Naive thymus-derived CD4-positive, alpha-beta T cell (primary cell): ENCODE results near the gene SLC12A5. TPM values are rescaled to one million over a fixed set of nuclear protein-coding genes. Genes with fewer than 3 reads are reported as not detected.

Source experiments
- ATAC-seq: fragments of 150-1000 bp; cut with Tn5 transposase; 2 replicates; pipeline ENCODE4 v1.10.0; 2021; ENCODE audit warnings: mild to moderate bottlenecking, moderate library complexity
- CTCF ChIA-PET: fragments of 350-600 bp; sonication (Branson Sonifier 250); formaldehyde crosslinking; loops from one replicate; lab custom pipeline; 2021; ENCODE audit warnings: antibody characterized with exemption; lab: Charles Lee
- POLR2A ChIA-PET: fragments of 350-600 bp; sonication (Branson Sonifier 250); formaldehyde crosslinking; loops from one replicate; lab custom pipeline; 2021; ENCODE audit warnings: antibody characterized with exemption, inconsistent platforms; lab: Charles Lee
- DNase-seq, 9 donors: peaks; one replicate each; pipeline versions ENCODE4 v3.0.0 to v3.0.0-alpha.2; 2020 to 2022; ENCODE audit warnings: mixed read lengths in 1 of 9
- H3K27ac ChIP-seq: one replicate; pipeline ENCODE4 v1.7.0; 2013; ENCODE audit warnings: mild to moderate bottlenecking, low read depth, low read length, moderate library complexity
- H3K27me3 ChIP-seq, 2 donors: one replicate each; pipeline ENCODE4 v1.7.0; 2013; ENCODE audit warnings: low read length in 2 of 2, mild to moderate bottlenecking in 2 of 2, moderate library complexity in 2 of 2; ENCODE audit not compliant: control insufficient read depth in 2 of 2, insufficient read depth in 2 of 2
- H3K36me3 ChIP-seq, 3 experiments: 1 replicate in 2 of 3; 2 replicates in 1 of 3; pipeline ENCODE4 v1.7.0; 2013; ENCODE audit warnings: low read length in 3 of 3, mild to moderate bottlenecking in 3 of 3, moderate library complexity in 1 of 3; ENCODE audit not compliant: insufficient read depth in 3 of 3, control insufficient read depth in 2 of 3
- H3K4me1 ChIP-seq, 2 donors: one replicate each; pipeline ENCODE4 v1.7.0; 2013; ENCODE audit warnings: low read length in 2 of 2, mild to moderate bottlenecking in 2 of 2, moderate library complexity in 1 of 2; ENCODE audit not compliant: control insufficient read depth in 2 of 2, insufficient read depth in 2 of 2
- H3K4me3 ChIP-seq: 2 replicates; pipeline ENCODE4 v1.7.0; 2013; ENCODE audit warnings: mild to moderate bottlenecking, low read length
- H3K9me3 ChIP-seq, 3 experiments: 1 replicate in 2 of 3; 2 replicates in 1 of 3; pipeline ENCODE4 v1.7.0; 2013; ENCODE audit warnings: low read length in 3 of 3; ENCODE audit not compliant: control insufficient read depth in 2 of 3
- H3K27ac Mint-ChIP-seq, 9 donors: one replicate each; pipeline ENCODE4 v1.8.0; 2020 to 2022; ENCODE audit warnings: mixed read lengths in 9 of 9, mild to moderate bottlenecking in 8 of 9, moderate library complexity in 5 of 9, inconsistent platforms in 2 of 9
- H3K27me3 Mint-ChIP-seq, 5 donors: one replicate each; pipeline ENCODE4 v1.8.0; 2021 to 2022; ENCODE audit warnings: mixed read lengths in 5 of 5, mild to moderate bottlenecking in 1 of 5
- H3K36me3 Mint-ChIP-seq, 5 donors: one replicate each; pipeline ENCODE4 v1.8.0; 2020 to 2022; ENCODE audit warnings: mixed read lengths in 5 of 5, mild to moderate bottlenecking in 3 of 5, inconsistent platforms in 1 of 5
- H3K4me1 Mint-ChIP-seq, 7 donors: one replicate each; pipeline ENCODE4 v1.8.0; 2020 to 2022; ENCODE audit warnings: mixed read lengths in 7 of 7, mild to moderate bottlenecking in 3 of 7, inconsistent platforms in 1 of 7
- H3K4me3 Mint-ChIP-seq, 10 donors: one replicate each; pipeline ENCODE4 v1.8.0; 2020 to 2022; ENCODE audit warnings: mild to moderate bottlenecking in 10 of 10, mixed read lengths in 10 of 10, moderate library complexity in 6 of 10, inconsistent platforms in 2 of 10
- H3K9me3 Mint-ChIP-seq, 11 donors: one replicate each; pipeline ENCODE4 v1.8.0; 2020 to 2022; ENCODE audit warnings: mixed read lengths in 11 of 11, mild to moderate bottlenecking in 4 of 11, inconsistent platforms in 1 of 11, moderate library complexity in 1 of 11
- intact Hi-C, 2 donors: fragments of 100-400 bp; cut with micrococcal nuclease; formaldehyde crosslinking; loops; one replicate each; pipeline ENCODE4 v1.15.1; 2023
- polyA plus RNA-seq, 2 donors: library from polyadenylated mRNA; unstranded; fragments of 300-500 nt; fragmentation: Illumina TruSeq; gene quantifications; one replicate each; pipeline ENCODE4 v1.2.3, GENCODE V29; 2021
- total RNA-seq, 6 experiments: library from RNA in 5 of 6; stranded (reverse) in 5 of 6; gene quantifications; 1 replicate in 5 of 6; 2 replicates in 1 of 6; pipeline ENCODE4 v1.2.3 and lab custom pipeline; 2021 to 2026

Gene SLC12A5
- total and polyA plus RNA-seq, 7 experiments from 2014 or later: not detected

- no peaks in the 10 kb centered on the region for H3K9me3 Mint-ChIP-seq
- Histone ChIP-seq H3K4me1 (peaks cover 49 to 67% of the 10 kb centered on the region in 2 donors), H3K27me3 (no peaks in the 10 kb centered on the region), H3K9me3 (no peaks in the 10 kb centered on the region), H3K27ac (no peak overlapping the region), H3K36me3 (no peaks in the 10 kb centered on the region), H3K4me3 (peak overlapping the region; percentile 51)
- H3K36me3 Mint-ChIP-seq: no peaks in the 10 kb centered on the region
- no peak for DNase-seq
- peak; percentile 31 for ATAC-seq
- peaks cover 5 to 23% (median 11%) of the 10 kb centered on the region in 5 donors for H3K27me3 Mint-ChIP-seq
- CTCF ChIA-PET: interaction anchor here (1.9 to 3.1 kb wide), 2 partner anchors 9 to 11 kb away, joined by 8 to 10 read pairs; no protein-coding TSS in a partner anchor
- peaks cover 59 to 92% (median 84%) of the 10 kb centered on the region in 7 donors for H3K4me1 Mint-ChIP-seq
- intact Hi-C loops: no loop called here
- peak overlapping the region in 5 of 9 donors; percentile 2 to 95 (median 28) for H3K27ac Mint-ChIP-seq
- H3K4me3 Mint-ChIP-seq: peak overlapping the region; percentile 22 to 85 (median 82)
- POLR2A ChIA-PET: interaction anchor here (0.7 kb wide), 1 partner anchor 31 kb away, joined by 3 read pairs; no protein-coding TSS in a partner anchor
Measured at GRCh38 chr20:46004187-46004586, 24.8 kb upstream of the SLC12A5 start.

- H3K27me3 Mint-ChIP-seq: peaks cover 12 to 30% (median 18%) of the 10 kb centered on the region in 5 donors
- Histone ChIP-seq H3K36me3 (no peaks in the 10 kb centered on the region), H3K4me3 (peak overlapping the region; percentile 51), H3K4me1 (peaks cover 44 to 59% of the 10 kb centered on the region in 2 donors), H3K9me3 (no peaks in the 10 kb centered on the region), H3K27me3 (no peaks in the 10 kb centered on the region), H3K27ac (no peak overlapping the region)
- peak overlapping the region; percentile 38 to 95 (median 71) for H3K27ac Mint-ChIP-seq
- intact Hi-C loops: loop anchor here in 1 of 2 donors (5.0 kb wide), 1 partner anchor 33 kb away; the partner anchor contains the start of gene ZNF335
- peak; percentile 71 for ATAC-seq
- peak overlapping the region; percentile 68 to 85 (median 82) for H3K4me3 Mint-ChIP-seq
- no peaks in the 10 kb centered on the region for H3K9me3 Mint-ChIP-seq
- peaks cover 0 to 3% (median 0%) of the 10 kb centered on the region in 5 donors for H3K36me3 Mint-ChIP-seq
- ChIA-PET POLR2A (interaction anchor here (0.6 to 1.2 kb wide), 3 partner anchors 32 to 358 kb away, joined by 3 read pairs; partner anchors contain the start of gene ZNF335), CTCF (interaction anchor here (1.6 to 3.1 kb wide), 3 partner anchors 8 to 18 kb away, joined by 5 to 10 read pairs (median 8); no protein-coding TSS in a partner anchor)
- DNase-seq: peak in 6 of 9 donors; percentile 42 to 73 (median 58)
- H3K4me1 Mint-ChIP-seq: peaks cover 57 to 91% (median 83%) of the 10 kb centered on the region in 7 donors
Measured at GRCh38 chr20:46004889-46005473, 24.0 kb upstream of the SLC12A5 start.

- H3K36me3 ChIP-seq: no peaks in the 10 kb centered on the region
- intact Hi-C loops: loop anchor here in 1 of 2 donors (5.0 kb wide), 1 partner anchor 34 kb away; the partner anchor contains the start of gene ZNF335
- ATAC-seq (no peak), DNase-seq (no peak)
- peaks cover 62 to 91% (median 82%) of the 10 kb centered on the region in 7 donors for H3K4me1 Mint-ChIP-seq
- peaks cover 48% of the 10 kb centered on the region in 2 donors for H3K4me1 ChIP-seq
- H3K4me3 ChIP-seq: no peak overlapping the region
- H3K9me3 ChIP-seq: no peaks in the 10 kb centered on the region
- H3K4me3 Mint-ChIP-seq: peak overlapping the region in 9 of 10 donors; percentile 51 to 85 (median 76)
- peaks cover 2 to 4% of the 10 kb centered on the region in 2 donors for H3K27me3 ChIP-seq
- peaks cover 22 to 42% (median 30%) of the 10 kb centered on the region in 5 donors for H3K27me3 Mint-ChIP-seq
- peaks cover 0 to 5% (median 0%) of the 10 kb centered on the region in 11 donors for H3K9me3 Mint-ChIP-seq
- H3K27ac Mint-ChIP-seq: peak overlapping the region in 3 of 9 donors; percentile 30 to 95 (median 33)
- CTCF ChIA-PET: interaction anchor here (0.7 to 3.1 kb wide), 5 partner anchors 7 to 127 kb away, joined by 3 to 10 read pairs (median 5); no protein-coding TSS in a partner anchor
- POLR2A ChIA-PET: no interaction called here
- no peak overlapping the region for H3K27ac ChIP-seq
- peaks cover 0 to 6% (median 0%) of the 10 kb centered on the region in 5 donors for H3K36me3 Mint-ChIP-seq
Measured at GRCh38 chr20:46006022-46006705, 22.9 kb upstream of the SLC12A5 start.

GRCh38 chr20:46006964-46007363 lies 22.1 kb upstream of the SLC12A5 start:
- ChIA-PET CTCF (interaction anchor here (0.7 kb wide), 1 partner anchor 9 kb away, joined by 3 read pairs; no protein-coding TSS in a partner anchor), POLR2A (no interaction called here)
- no peaks in the 10 kb centered on the region for H3K9me3 ChIP-seq
- H3K36me3 ChIP-seq: no peaks in the 10 kb centered on the region
- no peak for DNase-seq
- intact Hi-C loops: loop anchor here in 1 of 2 donors (5.0 kb wide), 1 partner anchor 35 kb away; the partner anchor contains the start of gene ZNF335
- Mint-ChIP-seq H3K4me3 (peak overlapping the region in 1 of 10 donors; percentile 53), H3K36me3 (peaks cover 0 to 11% (median 0%) of the 10 kb centered on the region in 5 donors), H3K27me3 (peaks cover 30 to 50% (median 38%) of the 10 kb centered on the region in 5 donors), H3K27ac (no peak overlapping the region), H3K9me3 (peaks cover 0 to 6% (median 0%) of the 10 kb centered on the region in 11 donors), H3K4me1 (peaks cover 66 to 91% (median 81%) of the 10 kb centered on the region in 7 donors)
- ATAC-seq: no peak
- no peak overlapping the region for H3K27ac ChIP-seq
- H3K27me3 ChIP-seq: peaks cover 10 to 11% of the 10 kb centered on the region in 2 donors
- no peak overlapping the region for H3K4me3 ChIP-seq
- H3K4me1 ChIP-seq: peaks cover 43 to 55% of the 10 kb centered on the region in 2 donors

- peaks cover 71 to 96% (median 84%) of the 10 kb centered on the region in 7 donors for H3K4me1 Mint-ChIP-seq
- peaks cover 36 to 57% (median 45%) of the 10 kb centered on the region in 5 donors for H3K27me3 Mint-ChIP-seq
- Histone ChIP-seq H3K9me3 (no peaks in the 10 kb centered on the region), H3K36me3 (no peaks in the 10 kb centered on the region), H3K27me3 (peaks cover 11 to 15% of the 10 kb centered on the region in 2 donors), H3K4me1 (peaks cover 48 to 55% of the 10 kb centered on the region in 2 donors), H3K27ac (no peak overlapping the region), H3K4me3 (no peak overlapping the region)
- H3K9me3 Mint-ChIP-seq: peaks cover 0 to 6% (median 0%) of the 10 kb centered on the region in 11 donors
- H3K36me3 Mint-ChIP-seq: peaks cover 0 to 11% (median 0%) of the 10 kb centered on the region in 5 donors
- ATAC-seq (no peak), DNase-seq (no peak)
- H3K27ac Mint-ChIP-seq: peak overlapping the region in 2 of 9 donors; percentile 30 to 72
- intact Hi-C loops: loop anchor here in 1 of 2 donors (1.0 to 5.0 kb wide), 2 partner anchors 20 to 35 kb away; partner anchors contain the start of gene ZNF335
- ChIA-PET POLR2A (no interaction called here), CTCF (no interaction called here)
- peak overlapping the region in 2 of 10 donors; percentile 2 to 43 for H3K4me3 Mint-ChIP-seq
Measured at GRCh38 chr20:46007671-46008070, 21.3 kb upstream of the SLC12A5 start.

GRCh38 chr20:46009816-46010215 lies 19.2 kb upstream of the SLC12A5 start:
- DNase-seq: no peak
- ChIA-PET CTCF (interaction anchor here (1.8 kb wide), 1 partner anchor 23 kb away, joined by 8 read pairs; no protein-coding TSS in a partner anchor), POLR2A (interaction anchor here (1.3 kb wide), 1 partner anchor 39 kb away, joined by 5 read pairs; no protein-coding TSS in a partner anchor)
- Histone ChIP-seq H3K27ac (no peak overlapping the region), H3K4me1 (peaks cover 53 to 54% of the 10 kb centered on the region in 2 donors), H3K27me3 (peaks cover 15 to 16% of the 10 kb centered on the region in 2 donors), H3K4me3 (no peak overlapping the region), H3K9me3 (no peaks in the 10 kb centered on the region), H3K36me3 (no peaks in the 10 kb centered on the region)
- peak overlapping the region in 2 of 9 donors; percentile 43 to 68 for H3K27ac Mint-ChIP-seq
- peak overlapping the region; percentile 10 to 86 (median 49) for H3K4me3 Mint-ChIP-seq
- intact Hi-C loops: loop anchor here (5.0 to 10.0 kb wide), 3 partner anchors 38 to 675 kb away; partner anchors contain the start of genes TP53RK (in 1 of the 2) and ZNF335 (in 1 of the 2)
- H3K4me1 Mint-ChIP-seq: peaks cover 66 to 96% (median 80%) of the 10 kb centered on the region in 7 donors
- ATAC-seq: no peak
- H3K9me3 Mint-ChIP-seq: peaks cover 0 to 6% (median 0%) of the 10 kb centered on the region in 11 donors
- H3K36me3 Mint-ChIP-seq: peaks cover 0 to 11% (median 0%) of the 10 kb centered on the region in 5 donors
- peaks cover 43 to 71% (median 58%) of the 10 kb centered on the region in 5 donors for H3K27me3 Mint-ChIP-seq
